ENCODE measurements around the gene OLFML2A.
A peak's percentile ranks its signal among the peaks of the same experiment; 100 is the strongest.

The OLFML2A gene

DNA sequence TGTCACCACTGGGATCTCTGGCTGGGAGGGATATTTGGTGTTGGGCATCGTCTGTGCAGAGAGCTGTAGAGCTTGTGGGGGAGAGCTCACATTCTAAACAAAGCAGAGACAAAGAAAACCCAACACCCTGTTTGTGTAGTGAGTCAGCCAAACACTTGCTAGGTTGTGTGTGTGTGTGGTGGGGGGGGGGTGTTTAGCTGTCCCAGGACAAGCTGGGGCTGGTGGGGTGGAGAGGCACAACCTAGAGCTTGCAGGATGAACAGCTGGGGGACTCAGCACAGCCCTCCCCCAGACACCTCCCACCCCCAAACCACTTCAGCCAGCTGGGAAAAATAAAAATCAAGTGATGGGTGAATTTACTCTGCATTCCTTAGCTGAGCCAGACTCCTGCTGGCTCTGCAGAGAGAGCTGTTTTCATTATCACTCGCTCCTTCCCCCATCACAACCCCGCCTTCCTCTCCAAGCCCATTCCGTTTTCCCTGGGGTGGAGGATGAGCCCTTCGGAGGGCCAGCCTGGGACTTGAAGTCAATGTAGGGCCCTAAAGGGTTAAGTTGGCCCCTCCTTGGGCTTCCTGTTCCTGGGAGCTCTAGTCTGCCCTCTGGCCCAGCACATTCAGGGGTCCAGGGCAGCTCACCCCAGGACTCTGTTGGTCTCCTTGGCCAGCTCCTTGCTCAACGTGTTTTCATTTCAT lies 2.6 kb downstream of the OLFML2A start:
- DNase-seq = no peak

DNA sequence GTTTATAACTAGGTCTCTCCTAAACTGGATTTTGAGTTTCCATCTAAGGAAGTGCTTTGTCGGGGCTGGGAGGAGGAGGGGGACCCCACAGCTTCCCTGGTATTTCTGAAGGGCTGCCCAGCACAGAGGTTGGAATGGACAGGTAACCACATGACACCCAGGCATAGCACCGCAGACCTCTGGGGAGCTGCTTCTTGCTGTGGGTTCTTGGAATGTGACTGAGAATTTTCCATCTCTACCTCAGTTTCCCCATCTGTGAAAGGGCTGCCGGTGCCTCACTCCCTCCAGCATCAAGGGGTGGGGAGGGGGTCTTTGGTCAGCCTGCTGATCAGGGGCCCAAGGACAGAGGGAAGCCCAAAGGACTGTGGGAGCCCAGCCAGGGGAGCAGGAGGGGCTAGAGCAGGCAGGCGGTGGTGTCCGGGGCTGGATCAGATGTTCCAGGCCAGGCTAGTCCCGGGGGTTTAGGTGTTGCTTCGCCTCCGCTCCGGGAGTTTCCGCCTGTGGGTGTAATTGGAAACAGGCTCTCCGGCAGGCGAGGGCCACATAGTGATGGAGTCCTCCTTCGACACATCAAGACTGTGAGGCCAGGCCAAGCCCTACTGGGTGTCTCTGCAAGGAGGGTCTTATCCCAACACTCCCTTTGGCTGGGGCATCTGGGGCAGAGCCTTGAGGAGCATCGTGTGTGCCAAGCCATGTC lies 3.3 kb downstream of the OLFML2A start:
- no peak for DNase-seq

DNA sequence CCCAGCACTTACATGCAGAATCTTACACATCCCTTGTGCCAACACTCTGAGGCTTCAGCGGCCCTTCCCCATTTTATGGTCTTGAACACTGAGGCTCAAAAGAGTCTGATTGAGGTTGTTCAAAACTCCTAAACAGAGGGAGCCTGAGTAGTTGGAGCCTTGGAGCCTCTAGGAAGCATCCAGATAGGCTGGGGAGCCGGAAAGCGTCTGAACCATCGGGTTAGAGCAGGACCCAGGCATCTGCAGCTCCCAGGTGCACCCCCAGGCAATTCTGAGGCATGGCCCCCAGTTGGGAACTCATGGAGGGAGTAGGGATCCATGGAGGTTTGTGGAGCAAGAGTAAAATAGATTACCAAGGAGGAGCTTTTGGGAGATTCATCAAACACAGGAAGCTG lies 3.8 kb downstream of the OLFML2A start:
- no peak for DNase-seq

GRCh38 chr9:124781967-124782660 lies 5.2 kb downstream of the OLFML2A start:
- no peak for DNase-seq

DNA sequence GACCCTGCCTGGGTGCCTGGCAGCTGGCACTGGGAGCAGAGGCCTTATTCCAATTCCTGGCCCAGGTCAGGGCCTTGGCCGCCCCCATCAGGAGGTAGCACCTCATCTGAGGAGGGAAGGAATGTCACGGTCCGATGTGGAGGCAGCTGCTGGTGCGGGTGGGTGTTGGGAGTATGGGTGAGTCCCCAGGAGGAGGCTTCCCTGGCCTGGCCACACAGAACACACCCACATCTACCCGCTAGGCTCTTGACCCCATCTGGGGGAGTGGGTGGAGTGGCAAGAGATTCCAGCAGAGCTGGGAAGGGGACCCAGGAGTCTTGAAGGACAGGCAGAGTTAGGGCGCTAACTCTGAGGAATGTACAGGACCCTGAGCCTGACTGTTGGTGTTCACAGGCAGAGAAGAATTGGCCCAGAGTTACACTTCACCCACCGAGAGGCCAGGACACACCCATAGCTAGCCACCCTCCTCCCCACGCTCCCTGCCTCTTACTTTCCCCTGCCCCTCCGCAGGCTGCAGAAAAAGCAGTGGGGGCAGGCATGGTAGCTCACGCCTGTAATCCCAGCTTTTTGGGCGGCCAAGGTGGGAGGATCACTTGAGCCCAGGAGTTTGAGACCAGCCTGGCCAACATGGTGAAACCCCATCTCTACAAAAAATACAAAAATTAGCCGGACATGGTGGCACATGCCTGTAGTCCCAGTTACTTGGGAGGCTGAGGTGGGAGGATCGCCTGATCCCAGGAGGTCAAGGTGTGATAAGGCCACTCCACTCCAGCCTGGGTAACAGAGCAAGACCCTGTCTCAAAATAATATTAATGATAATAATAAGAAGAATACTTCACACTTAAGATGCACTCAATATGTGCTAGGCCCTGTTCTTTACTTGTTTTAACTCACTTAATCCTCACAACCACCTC lies 6.0 kb downstream of the OLFML2A start:
- DNase-seq = no peak

GRCh38 chr9:124783830-124784229 lies 6.9 kb downstream of the OLFML2A start:
- DNase-seq = no peak

DNA sequence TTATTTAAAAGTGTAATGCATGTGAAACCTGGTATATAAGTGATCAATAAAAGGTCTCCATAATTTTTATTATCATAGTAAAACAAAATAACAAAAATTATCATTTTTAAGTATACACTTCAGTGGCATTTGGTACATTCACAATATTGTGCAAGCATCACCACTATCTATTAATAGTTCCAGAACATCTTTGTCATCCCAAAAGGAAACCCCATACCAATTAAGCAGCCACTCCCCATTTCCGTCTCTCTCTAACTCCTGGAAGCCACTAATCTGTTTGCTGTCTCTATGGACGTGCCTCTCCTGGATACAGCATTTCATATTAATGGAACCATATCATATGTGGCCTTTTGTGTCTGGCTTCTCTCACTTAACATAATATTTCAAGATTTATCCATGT lies 7.6 kb downstream of the OLFML2A start:
- peak in 1 of 3 experiments; percentile 13 for DNase-seq

DNA sequence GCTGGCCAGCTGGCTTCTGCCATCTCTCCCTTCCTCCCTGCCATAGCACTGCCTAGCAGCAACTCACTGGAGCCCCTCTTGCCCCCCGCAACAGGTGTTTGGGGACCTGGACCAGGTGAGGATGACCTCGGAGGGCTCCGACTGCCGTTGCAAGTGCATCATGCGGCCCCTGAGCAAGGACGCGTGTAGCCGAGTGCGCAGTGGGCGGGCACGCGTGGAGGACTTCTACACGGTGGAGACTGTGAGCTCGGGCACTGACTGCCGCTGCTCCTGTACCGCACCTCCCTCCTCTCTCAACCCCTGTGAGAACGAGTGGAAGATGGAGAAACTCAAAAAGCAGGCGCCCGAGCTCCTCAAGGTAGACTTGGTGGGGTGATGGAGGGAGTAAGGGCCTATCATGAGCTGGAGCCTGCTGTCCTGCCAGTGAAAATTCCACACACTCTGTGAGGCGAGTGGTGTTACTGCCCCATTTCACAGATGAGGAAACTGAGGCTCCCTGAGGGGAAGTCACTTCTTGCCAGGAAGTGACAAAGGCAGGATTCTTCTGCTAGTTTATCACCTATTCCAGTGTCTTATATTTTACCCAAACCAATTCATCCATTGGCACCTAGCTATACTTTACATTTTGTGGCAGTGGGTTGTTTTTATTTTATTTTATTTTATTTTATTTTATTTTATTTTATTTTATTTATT lies 10.1 kb downstream of the OLFML2A start:
- DNase-seq = no peak

GRCh38 chr9:124788542-124789217 lies 11.7 kb downstream of the OLFML2A start:
- no peak for DNase-seq

- DNase-seq = no peak
Measured at GRCh38 chr9:124789531-124789930, 12.6 kb downstream of the OLFML2A start.

DNA sequence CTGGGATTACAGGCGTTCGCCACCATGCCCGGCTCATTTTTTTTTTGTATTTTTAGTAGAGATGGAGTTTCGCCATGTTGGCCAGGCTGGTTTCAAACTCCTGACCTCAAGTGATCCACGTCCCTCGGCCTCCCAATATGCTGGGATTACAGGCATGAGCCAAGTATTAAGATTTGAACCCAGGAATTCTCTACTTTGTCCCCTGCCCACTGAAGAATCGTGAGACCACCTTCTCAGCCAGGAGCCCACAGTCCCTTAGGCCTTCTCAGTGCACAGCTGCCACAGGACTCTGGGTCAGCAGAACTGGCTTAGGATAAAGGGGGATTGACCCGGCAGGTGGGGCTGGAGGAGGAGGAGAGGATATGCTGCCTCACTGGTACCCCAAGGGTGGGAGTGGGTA lies 13.4 kb downstream of the OLFML2A start:
- no peak for DNase-seq

- no peak for DNase-seq
Measured at GRCh38 chr9:124790801-124791505, 14.0 kb downstream of the OLFML2A start.

DNA sequence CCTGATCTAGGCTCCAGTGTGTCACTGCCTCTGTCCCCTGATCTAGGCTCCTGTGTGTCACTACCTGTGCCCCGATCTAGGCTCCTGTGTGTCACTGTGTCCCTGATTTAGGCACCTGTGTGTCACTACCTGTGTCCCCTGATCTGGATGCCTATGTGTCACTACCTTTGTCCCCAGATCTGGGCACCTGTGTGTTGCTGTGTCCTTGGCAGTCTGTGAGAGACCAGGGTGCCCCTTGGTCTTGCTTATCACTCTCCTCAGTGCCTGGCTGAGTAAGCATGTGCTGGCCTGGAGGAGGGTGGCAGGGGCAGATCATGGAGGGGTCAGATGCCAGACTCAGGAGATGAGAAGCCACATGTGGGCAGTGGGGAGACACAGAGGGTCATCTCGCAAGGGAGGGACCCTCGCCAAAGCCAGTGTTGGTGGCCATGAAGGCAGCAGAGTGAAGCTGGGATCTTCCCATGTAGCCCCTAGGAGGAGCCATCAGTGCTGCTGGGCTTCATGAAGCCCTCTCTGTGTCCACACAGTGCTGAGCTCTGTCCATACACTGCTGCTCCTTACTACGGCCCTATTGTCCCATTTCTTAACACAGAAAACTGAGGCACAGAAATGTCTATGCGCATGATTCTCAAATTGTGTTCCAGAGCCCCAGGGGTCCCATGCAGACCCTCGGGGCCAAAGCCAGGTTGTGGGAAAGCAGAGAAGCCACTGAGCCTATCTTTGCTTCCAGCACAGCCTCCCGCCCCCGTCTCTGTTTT lies 15.5 kb downstream of the OLFML2A start:
- no peak for DNase-seq

GRCh38 chr9:124793015-124793541 lies 16.1 kb downstream of the OLFML2A start:
- no peak for DNase-seq

DNA sequence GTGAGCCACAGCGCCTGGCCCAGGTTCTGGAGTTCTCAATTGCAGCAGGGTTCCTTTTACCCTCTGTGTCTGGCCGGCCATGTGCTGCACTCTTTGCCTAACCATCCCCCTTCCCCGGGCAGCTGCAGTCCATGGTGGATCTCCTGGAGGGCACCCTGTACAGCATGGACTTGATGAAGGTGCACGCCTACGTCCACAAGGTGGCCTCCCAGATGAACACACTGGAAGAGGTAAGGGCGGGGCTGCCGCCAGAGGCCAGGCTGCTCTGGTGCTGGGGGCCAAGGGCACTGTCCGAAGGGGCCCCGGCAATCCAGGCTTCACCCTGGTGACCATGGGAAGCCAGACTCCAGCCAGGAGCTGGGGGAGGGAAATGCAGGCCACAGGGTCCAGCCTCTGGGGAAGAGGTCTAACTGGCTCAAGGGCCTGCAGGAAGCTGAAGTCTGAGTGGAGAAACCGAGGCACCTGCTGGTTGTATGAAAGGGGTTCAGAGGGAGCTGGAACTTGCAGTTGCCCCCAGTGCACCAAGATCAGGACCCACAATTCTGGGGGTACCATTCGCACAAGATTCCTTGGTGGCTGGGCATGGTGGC lies 18.1 kb downstream of the OLFML2A start:
- DNase-seq = peak in 1 of 3 experiments; percentile 37

DNA sequence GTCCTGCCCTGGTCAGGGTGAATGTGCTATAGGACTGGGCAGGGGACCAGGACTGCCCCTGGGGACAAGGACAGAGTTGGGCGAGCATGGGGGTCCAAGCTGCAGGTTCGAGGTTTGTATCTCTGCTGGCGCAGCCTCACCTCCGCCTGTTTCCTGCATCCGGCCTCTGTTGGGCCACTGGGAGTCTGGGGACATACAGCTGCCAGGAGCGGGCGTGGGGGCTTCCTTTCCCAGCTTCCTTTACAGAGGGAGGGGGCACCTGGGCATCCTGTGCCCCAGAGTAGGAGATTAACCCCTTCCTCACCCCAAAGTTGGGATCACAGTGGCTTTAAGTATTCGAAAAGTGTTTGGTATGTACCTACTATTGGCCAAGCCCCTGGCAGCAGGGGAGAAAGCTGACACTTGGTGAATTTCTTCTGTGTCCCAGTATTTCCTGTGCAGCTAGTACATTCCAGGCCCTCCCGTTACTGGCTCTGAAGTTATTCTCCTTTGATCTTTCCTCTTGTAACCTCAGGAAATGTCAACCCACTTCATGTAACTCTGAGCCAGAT lies 19.0 kb downstream of the OLFML2A start:
- no peak for DNase-seq

DNA sequence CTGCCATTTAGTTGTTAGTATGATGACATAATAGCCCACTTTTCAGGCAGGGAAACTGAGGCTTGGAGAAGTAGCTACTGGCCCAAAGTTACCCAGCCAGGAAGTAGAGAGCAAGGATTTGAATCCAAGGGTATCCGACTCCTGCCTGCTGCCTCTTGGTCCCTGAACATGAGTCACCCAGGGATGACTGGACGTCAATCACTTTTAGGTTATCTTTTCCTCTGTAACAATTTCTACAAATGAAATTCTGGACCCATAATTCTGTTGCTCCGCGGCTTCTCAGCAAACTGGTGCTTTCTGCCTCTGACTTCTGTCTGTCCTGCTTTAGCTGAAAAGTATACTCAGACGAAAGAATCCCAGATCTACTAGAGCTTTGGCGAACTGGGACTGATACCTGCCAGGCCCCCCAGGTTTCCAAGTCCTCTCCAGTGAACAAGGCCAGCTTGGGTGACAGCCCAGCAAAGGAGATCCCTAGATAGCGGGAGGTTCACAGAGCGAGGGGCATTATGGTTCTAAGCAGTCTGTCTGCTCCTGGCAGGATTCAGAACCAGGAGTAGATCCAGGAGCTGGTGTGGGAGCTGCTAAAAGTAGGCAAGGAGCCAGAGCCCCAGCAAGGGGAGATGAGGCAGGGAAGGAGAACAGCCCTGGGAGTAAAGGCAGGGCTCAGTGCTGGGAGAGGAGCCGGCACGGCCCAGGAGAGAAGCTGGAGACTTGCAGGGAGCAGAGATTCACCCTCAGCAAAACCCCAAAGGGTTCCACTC lies 20.6 kb downstream of the OLFML2A start:
- no peak for DNase-seq

GRCh38 chr9:124799274-124800006 lies 22.5 kb downstream of the OLFML2A start:
- peak in 1 of 3 experiments; percentile 15 for DNase-seq

All from NCI-H1417 (cell line).